OCI-LY7 (cell line): ENCODE results near the gene BDKRB2. TPM values are rescaled to one million over a fixed set of nuclear protein-coding genes. Genes with fewer than 3 reads are reported as not detected.

Experiments used
- BruUV-seq: library from RNA; stranded (reverse); fragments of 400-500 nt; replicated peaks from 2 replicates; lab custom pipeline; 2021; lab: Mats Ljungman, UMichigan
- CTCF ChIA-PET: fragments of 300-600 bp; sonication (Branson Sonifier 250); formaldehyde crosslinking; loops from one replicate; lab custom pipeline; 2022; ENCODE audit warnings: antibody characterized with exemption; ENCODE audit not compliant: unreplicated experiment; lab: Charles Lee
- POLR2A ChIA-PET: fragments of 300-600 bp; sonication (Branson Sonifier 250); formaldehyde crosslinking; loops from one replicate; lab custom pipeline; 2022; ENCODE audit warnings: antibody characterized with exemption; lab: Charles Lee
- DNase-seq: peaks from one replicate; pipeline ENCODE4 v3.0.0-alpha.2; 2015; ENCODE audit warnings: low spot score
- H2AFZ ChIP-seq: fragments of 200-600 bp; sonication (generic), shearing (Covaris generic); 2 replicates; pipeline ENCODE4 v1.6.1; 2014; ENCODE audit warnings: mild to moderate bottlenecking, antibody characterized with exemption, low read length, moderate library complexity
- H3K27ac ChIP-seq: fragments of 200-600 bp; sonication (generic); 2 replicates; pipeline ENCODE4 v1.5.1; 2014; ENCODE audit warnings: mixed run types, low read depth, mild to moderate bottlenecking, moderate library complexity, low read length, inconsistent platforms; ENCODE audit not compliant: poor library complexity, severe bottlenecking
- H3K36me3 ChIP-seq: fragments of 200-600 bp; sonication (generic); 2 replicates; pipeline ENCODE4 v1.6.1; 2014; ENCODE audit warnings: mild to moderate bottlenecking, antibody characterized with exemption, low read length, moderate library complexity, mixed read lengths; ENCODE audit not compliant: insufficient read depth
- H3K4me1 ChIP-seq: fragments of 200-600 bp; sonication (generic); 2 replicates; pipeline ENCODE4 v1.5.1; 2014; ENCODE audit warnings: mild to moderate bottlenecking, low read length; ENCODE audit not compliant: insufficient read depth, poor library complexity, severe bottlenecking
- H3K4me2 ChIP-seq: fragments of 200-600 bp; sonication (generic); 2 replicates; pipeline ENCODE4 v1.6.1; 2014; ENCODE audit warnings: mild to moderate bottlenecking, low read length
- H3K4me3 ChIP-seq: fragments of 200-600 bp; sonication (generic); 2 replicates; pipeline ENCODE4 v1.5.1; 2014; ENCODE audit warnings: mild to moderate bottlenecking, low read depth, low read length; ENCODE audit not compliant: poor library complexity, severe bottlenecking
- H3K79me2 ChIP-seq: fragments of 200-600 bp; sonication (generic); 2 replicates; pipeline ENCODE4 v1.6.1; 2016; ENCODE audit warnings: low read depth, mild to moderate bottlenecking, low read length, moderate library complexity, mixed read lengths; ENCODE audit not compliant: insufficient read depth
- H3K9me2 ChIP-seq: fragments of 200-600 bp; sonication (generic); 2 replicates; pipeline ENCODE4 v1.6.1; 2016; ENCODE audit warnings: mild to moderate bottlenecking, low read length, mixed read lengths; ENCODE audit not compliant: insufficient read depth
- H3K9me3 ChIP-seq: fragments of 200-600 bp; sonication (generic); 2 replicates; pipeline ENCODE4 v1.6.1; 2014; ENCODE audit warnings: mild to moderate bottlenecking, mixed run types, low read length, mixed read lengths
- H4K20me1 ChIP-seq: fragments of 200-600 bp; sonication (generic); 2 replicates; pipeline ENCODE4 v1.6.1; 2014; ENCODE audit warnings: mild to moderate bottlenecking, antibody characterized with exemption, low read length, moderate library complexity, mixed read lengths; ENCODE audit not compliant: insufficient read depth
- EZH2phosphoT487 ChIP-seq: fragments of 200-600 bp; sonication (generic); IDR thresholded peaks from 2 replicates; pipeline ENCODE4 v1.6.1; 2018; ENCODE audit warnings: low read depth, borderline replicate concordance, mild to moderate bottlenecking, mixed run types, antibody characterized with exemption, low read length, moderate library complexity, mixed read lengths
- intact Hi-C: fragments of 100-400 bp; cut with micrococcal nuclease; formaldehyde crosslinking; loops from one replicate; pipeline ENCODE4 v1.10.0; 2022; ENCODE audit not compliant: unreplicated experiment
- total RNA-seq, 2 experiments: library from RNA; depleted of rRNA in 1 of 2; stranded (reverse); fragments of >200 nt in 1 of 2; shearing (Covaris generic) in 1 of 2; gene quantifications; 2 replicates each; pipeline ENCODE4 v1.2.3, GENCODE V29; 2014 to 2022
- TF ChIP-seq, protein P1 (sequence below): fragments of 200-600 bp; sonication (generic); conservative IDR thresholded peaks from 2 replicates; pipeline ENCODE4 v1.5.1; 2014; ENCODE audit warnings: mild to moderate bottlenecking, antibody characterized with exemption, low read length, moderate library complexity, mixed read lengths

The BDKRB2 gene
- total RNA-seq, 2 experiments from 2014 or later: 0.17 TPM; not detected in 1

DNA sequence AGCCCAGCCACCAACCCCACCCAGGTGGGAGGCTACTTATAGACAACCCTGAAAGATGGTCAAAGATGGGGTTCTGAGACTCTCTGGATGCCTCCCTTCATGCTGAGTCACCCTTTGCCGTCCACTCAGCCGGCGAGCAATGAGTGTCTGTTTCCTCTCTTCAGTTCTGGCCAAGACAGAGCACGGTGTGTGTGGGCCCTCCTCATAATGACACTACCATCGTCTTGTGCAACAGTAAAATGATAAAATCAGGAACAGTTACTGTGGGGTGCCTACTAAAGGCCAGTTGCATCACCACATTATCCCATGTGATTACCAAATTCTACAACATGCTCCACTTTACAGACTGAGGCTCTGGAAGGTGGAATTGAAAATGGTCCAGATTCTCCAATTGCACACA is 44.4 kb downstream of the BDKRB2 start:
- BruUV-seq: no TSS peak
- TF ChIP-seq, protein P1, sequence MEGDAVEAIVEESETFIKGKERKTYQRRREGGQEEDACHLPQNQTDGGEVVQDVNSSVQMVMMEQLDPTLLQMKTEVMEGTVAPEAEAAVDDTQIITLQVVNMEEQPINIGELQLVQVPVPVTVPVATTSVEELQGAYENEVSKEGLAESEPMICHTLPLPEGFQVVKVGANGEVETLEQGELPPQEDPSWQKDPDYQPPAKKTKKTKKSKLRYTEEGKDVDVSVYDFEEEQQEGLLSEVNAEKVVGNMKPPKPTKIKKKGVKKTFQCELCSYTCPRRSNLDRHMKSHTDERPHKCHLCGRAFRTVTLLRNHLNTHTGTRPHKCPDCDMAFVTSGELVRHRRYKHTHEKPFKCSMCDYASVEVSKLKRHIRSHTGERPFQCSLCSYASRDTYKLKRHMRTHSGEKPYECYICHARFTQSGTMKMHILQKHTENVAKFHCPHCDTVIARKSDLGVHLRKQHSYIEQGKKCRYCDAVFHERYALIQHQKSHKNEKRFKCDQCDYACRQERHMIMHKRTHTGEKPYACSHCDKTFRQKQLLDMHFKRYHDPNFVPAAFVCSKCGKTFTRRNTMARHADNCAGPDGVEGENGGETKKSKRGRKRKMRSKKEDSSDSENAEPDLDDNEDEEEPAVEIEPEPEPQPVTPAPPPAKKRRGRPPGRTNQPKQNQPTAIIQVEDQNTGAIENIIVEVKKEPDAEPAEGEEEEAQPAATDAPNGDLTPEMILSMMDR: no peak
- TF ChIP-seq EZH2phosphoT487: no peak
- CTCF ChIA-PET: no interaction called here

DNA sequence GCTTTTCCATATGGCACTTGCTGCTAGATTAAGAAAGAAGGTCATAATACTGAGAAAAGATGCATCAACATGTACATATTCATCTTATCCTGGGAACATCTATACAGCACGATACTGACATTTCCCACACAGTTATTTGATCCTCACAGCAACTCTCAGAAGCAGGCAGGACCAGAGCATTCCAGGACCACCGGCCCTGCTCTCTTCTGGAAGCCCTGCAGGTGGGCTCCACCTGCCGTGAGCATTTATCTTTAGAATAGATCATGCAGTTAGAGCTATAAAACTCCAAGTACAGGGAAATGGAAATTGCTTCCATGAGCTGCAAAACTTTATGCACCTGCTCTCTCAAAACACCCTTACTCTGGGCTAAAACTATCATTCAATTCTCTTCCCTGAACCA is 45.8 kb downstream of the BDKRB2 start:
- ChIA-PET CTCF (no interaction called here), POLR2A (interaction anchor here (0.6 to 0.7 kb wide), 2 partner anchors 26 to 83 kb away, joined by 3 read pairs; no protein-coding TSS in a partner anchor)
- H3K27ac ChIP-seq: no peak overlapping the region
- no peaks in the 10 kb centered on the region for H4K20me1 ChIP-seq
- DNase-seq: no peak
- no peaks in the 10 kb centered on the region for H3K4me1 ChIP-seq
- no peaks in the 10 kb centered on the region for H3K36me3 ChIP-seq
- no peak overlapping the region for H3K4me3 ChIP-seq
- TF ChIP-seq EZH2phosphoT487: no peak
- TF ChIP-seq, protein P1: no peak
- H3K9me3 ChIP-seq: no peaks in the 10 kb centered on the region
- no peak overlapping the region for H3K4me2 ChIP-seq
- H2AFZ ChIP-seq: no peak overlapping the region
- BruUV-seq: no TSS peak
- no peaks in the 10 kb centered on the region for H3K79me2 ChIP-seq
- intact Hi-C loops: no loop called here
- no peaks in the 10 kb centered on the region for H3K9me2 ChIP-seq

More for the DNA sequence above, 44.4 kb downstream of the BDKRB2 start:
- Histone ChIP-seq H3K4me1 (no peaks in the 10 kb centered on the region), H3K9me3 (no peaks in the 10 kb centered on the region), H3K9me2 (no peaks in the 10 kb centered on the region), H3K4me3 (no peak overlapping the region), H4K20me1 (no peaks in the 10 kb centered on the region), H3K4me2 (no peak overlapping the region), H3K36me3 (no peaks in the 10 kb centered on the region), H3K27ac (no peak overlapping the region), H2AFZ (no peak overlapping the region), H3K79me2 (no peaks in the 10 kb centered on the region)
- no peak for DNase-seq
- POLR2A ChIA-PET: no interaction called here
- intact Hi-C loops: no loop called here

DNA sequence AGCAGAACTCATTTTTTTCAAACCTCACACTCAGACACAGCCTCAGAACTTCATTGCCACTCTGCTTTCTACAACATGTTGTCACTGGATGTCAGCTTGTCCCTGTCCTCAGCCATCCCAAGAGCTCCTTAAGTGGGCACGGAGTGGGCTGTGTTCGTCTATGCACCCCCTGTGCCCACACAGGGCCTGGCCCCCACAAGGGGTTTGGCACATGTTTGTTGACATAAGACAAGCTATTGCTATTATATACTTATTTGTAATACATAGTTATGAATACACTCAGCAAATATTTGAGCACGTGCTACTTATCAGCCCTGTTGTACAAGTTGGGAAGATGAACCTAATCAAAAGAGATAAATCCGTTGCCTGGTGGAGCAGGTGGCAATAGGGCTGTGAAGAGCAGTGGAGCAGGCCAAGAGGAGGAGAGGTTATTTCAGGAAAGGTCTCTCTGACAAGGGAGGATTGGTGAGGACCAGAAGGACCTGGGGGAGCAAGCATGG is 47.1 kb downstream of the BDKRB2 start:
- ChIA-PET CTCF (no interaction called here), POLR2A (no interaction called here)
- Histone ChIP-seq H2AFZ (no peak overlapping the region), H3K27ac (no peak overlapping the region), H3K4me2 (no peak overlapping the region), H3K79me2 (no peaks in the 10 kb centered on the region), H3K9me2 (no peaks in the 10 kb centered on the region), H4K20me1 (no peaks in the 10 kb centered on the region), H3K36me3 (no peaks in the 10 kb centered on the region), H3K4me1 (no peaks in the 10 kb centered on the region), H3K9me3 (no peaks in the 10 kb centered on the region), H3K4me3 (no peak overlapping the region)
- TF ChIP-seq, protein P1: no peak
- TF ChIP-seq EZH2phosphoT487: no peak
- BruUV-seq: no TSS peak
- DNase-seq: no peak
- intact Hi-C loops: no loop called here
